Kidney (tissue), 14 donors: ENCODE measurements around the gene ZRANB2. TPM values are rescaled to one million over a fixed set of nuclear protein-coding genes. Genes with fewer than 3 reads are reported as not detected.

ENCODE experiments used
- DNase-seq, 5 donors: peaks; one replicate each; pipeline ENCODE4 v3.0.0-alpha.2; 2013 to 2020
- FAIRE-seq: peaks from 2 replicates; lab custom pipeline; 2012; peaks lifted over from hg19 to GRCh38; lab: Jason Lieb, UNC
- H3K27ac ChIP-seq, 2 donors: one replicate each; pipeline ENCODE4 v1.7.0; 2013; ENCODE audit warnings: low read depth in 2 of 2, low read length in 2 of 2, inconsistent platforms in 1 of 2
- H3K27me3 ChIP-seq: one replicate; pipeline ENCODE4 v1.7.1; 2013; ENCODE audit warnings: low read length, inconsistent platforms; ENCODE audit not compliant: control insufficient read depth, insufficient read depth
- H3K36me3 ChIP-seq, 3 donors: one replicate each; pipeline versions ENCODE4 v1.7.0 to v1.7.1; 2013; ENCODE audit warnings: low read length in 3 of 3, control low read depth in 1 of 3, inconsistent platforms in 1 of 3; ENCODE audit not compliant: insufficient read depth in 3 of 3, control insufficient read depth in 2 of 3
- H3K4me1 ChIP-seq, 3 donors: one replicate each; pipeline versions ENCODE4 v1.7.0 to v1.7.1; 2013; ENCODE audit warnings: low read length in 3 of 3, inconsistent platforms in 1 of 3, low read depth in 1 of 3; ENCODE audit not compliant: control insufficient read depth in 2 of 3, insufficient read depth in 2 of 3
- H3K4me3 ChIP-seq, 3 donors: one replicate each; pipeline versions ENCODE4 v1.7.0 to v1.8.1; 2013; ENCODE audit warnings: low read length in 3 of 3, control low read depth in 1 of 3, inconsistent platforms in 1 of 3
- H3K9ac ChIP-seq, 3 donors: one replicate each; pipeline versions ENCODE4 v1.7.0 to v1.7.1; 2013; ENCODE audit warnings: low read length in 3 of 3, control low read depth in 1 of 3, inconsistent platforms in 1 of 3
- H3K9me3 ChIP-seq, 3 donors: one replicate each; pipeline versions ENCODE4 v1.7.0 to v1.7.1; 2013; ENCODE audit warnings: low read length in 3 of 3, control low read depth in 1 of 3, inconsistent platforms in 1 of 3; ENCODE audit not compliant: control insufficient read depth in 2 of 3, insufficient read depth in 1 of 3
- CTCF ChIP-seq: IDR thresholded peaks from 3 replicates; pipeline ENCODE4 v1.5.1; 2012; ENCODE audit warnings: mild to moderate bottlenecking, moderate library complexity, borderline replicate concordance; ENCODE audit not compliant: insufficient read depth; ENCODE audit errors: extremely low read depth
- intact Hi-C: fragments of 100-400 bp; cut with DNase I; formaldehyde crosslinking; loops from one replicate; pipeline ENCODE4 v1.11.1; 2022
- polyA plus RNA-seq: library from polyadenylated mRNA; stranded (reverse); fragments of 350-450 nt; fragmentation: Illumina TruSeq; extraction: RNeasy Lipid Tissue Mini Kit (QIAGEN cat#74804); gene quantifications from one replicate; pipeline ENCODE4 v1.2.3, GENCODE V29; 2014; ENCODE audit warnings: low read depth, low replicate concordance; ENCODE audit not compliant: insufficient read depth
- total RNA-seq: library from RNA; stranded (reverse); fragmentation: NEBNext Ultra II Directional; extraction: Animal tissue kit (Norgen Biotek cat#: 25700); gene quantifications from one replicate; pipeline ENCODE4 v1.2.1, GENCODE V29; 2021
- donor health status: control.
- donor health status: control.
- donor health status: control.
- donor health status: control.
- donor health status: control.
- donor health status: DM: yes; HTN: yes; CAD: no.
- donor health status: Normal renal cell carcinoma (clear cell type).

ZRANB2 gene
- total and polyA plus RNA-seq, 2 donors from 2014 or later, result 37.7 to 78.8 TPM

- FAIRE-seq, result no peak
- intact Hi-C loops, result no loop called here
- Histone ChIP-seq H3K9me3 (no peaks in the 10 kb centered on the region), H3K9ac (no peak overlapping the region), H3K4me1 (no peaks in the 10 kb centered on the region), H3K36me3 (no peaks in the 10 kb centered on the region), H3K4me3 (no peak overlapping the region), H3K27me3 (no peaks in the 10 kb centered on the region), H3K27ac (no peak overlapping the region)
- no peak for DNase-seq
- no peak for TF ChIP-seq CTCF
These were observed 6.2 kb upstream of the ZRANB2 start for GRCh38 chr1:71087060-71087459.

- no peak overlapping the region for H3K9ac ChIP-seq
- H3K4me1 ChIP-seq, result no peaks in the 10 kb centered on the region
- DNase-seq, result no peak
- no peaks in the 10 kb centered on the region for H3K27me3 ChIP-seq
- H3K36me3 ChIP-seq, result no peaks in the 10 kb centered on the region
- FAIRE-seq, result no peak
- H3K27ac ChIP-seq, result no peak overlapping the region
- no peak overlapping the region for H3K4me3 ChIP-seq
- no peak for TF ChIP-seq CTCF
- intact Hi-C loops, result no loop called here
- H3K9me3 ChIP-seq, result no peaks in the 10 kb centered on the region
These were observed 5.5 kb upstream of the ZRANB2 start for GRCh38 chr1:71086331-71086730.

GRCh38 chr1:71083271-71083670 is 2.4 kb upstream of the ZRANB2 start:
- no peaks in the 10 kb centered on the region for H3K9me3 ChIP-seq
- H3K4me3 ChIP-seq, result no peak overlapping the region
- intact Hi-C loops, result no loop called here
- H3K27me3 ChIP-seq, result no peaks in the 10 kb centered on the region
- TF ChIP-seq CTCF, result no peak
- H3K4me1 ChIP-seq, result peaks cover 0 to 11% (median 0%) of the 10 kb centered on the region in 3 donors
- FAIRE-seq, result no peak
- H3K9ac ChIP-seq, result no peak overlapping the region
- no peak for DNase-seq
- H3K27ac ChIP-seq, result no peak overlapping the region
- H3K36me3 ChIP-seq, result no peaks in the 10 kb centered on the region

- H3K9me3 ChIP-seq, result no peaks in the 10 kb centered on the region
- peak overlapping the region in 1 of 3 donors; percentile 89 for H3K9ac ChIP-seq
- FAIRE-seq, result no peak
- peaks cover 0 to 11% (median 0%) of the 10 kb centered on the region in 3 donors for H3K4me1 ChIP-seq
- intact Hi-C loops, result no loop called here
- H3K27me3 ChIP-seq, result no peaks in the 10 kb centered on the region
- DNase-seq, result peak; percentile 4 to 69 (median 26)
- no peak overlapping the region for H3K27ac ChIP-seq
- TF ChIP-seq CTCF, result no peak
- no peaks in the 10 kb centered on the region for H3K36me3 ChIP-seq
- H3K4me3 ChIP-seq, result peak overlapping the region; percentile 92 to 97 (median 93)
These were observed 854 bp upstream of the ZRANB2 start for GRCh38 chr1:71081697-71082080.
